Measurements from ENCODE around the gene CACNA1D.

DNA sequence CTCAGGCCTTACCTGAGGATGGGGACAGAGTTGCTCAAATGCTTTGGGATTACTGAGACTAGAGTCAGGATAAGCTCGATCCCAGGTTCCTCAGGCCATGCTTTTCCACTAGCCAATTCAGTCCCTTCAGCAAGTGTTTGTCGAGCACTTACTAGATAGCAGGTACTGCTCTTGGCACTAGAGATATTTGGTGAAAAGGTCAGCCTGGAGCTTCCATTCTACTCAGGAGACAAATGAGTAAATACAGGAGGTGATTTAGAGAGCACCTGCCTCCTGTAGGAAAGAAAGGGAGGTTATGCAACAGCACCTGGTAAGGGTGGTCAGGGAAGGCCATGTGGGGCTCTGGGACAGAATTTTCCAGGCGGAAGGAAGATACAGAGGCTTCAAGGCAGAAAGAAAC, 99.9 kb downstream of the CACNA1D start:
- TF ChIP-seq BHLHE40 (IDR thresholded peaks at IDR 0.05; ENCODE audit: borderline replicate concordance) = no peak
- no peak for TF ChIP-seq L3MBTL2 (conservative IDR thresholded peaks at IDR 0.05)
- TF ChIP-seq SUZ12 (IDR thresholded peaks at IDR 0.05) = no peak

Measured in HEK293T (cell line).